GM21529 (cell line): ENCODE data around the gene GAGE12D.
"Not testable (repeated sequence)": the region's sequence is repeated elsewhere in the genome, so short reads cannot be mapped to it uniquely, and the experiment has no call there.

Source experiments
- ATAC-seq: cut with Tn5 transposase; IDR thresholded peaks from one replicate; pipeline ENCODE4 v1.9.1; 2021; ENCODE audit not compliant: unreplicated experiment

The GAGE12D gene

GRCh38 chrX:49541433-49541832, at the start of gene GAGE12D:
Gene GAGE12D, plus strand, starts transcription at chrX:49541733. Its CDS starts 1,155 bp downstream, at chrX:49542888.
- not testable (repeated sequence) for ATAC-seq

DNA sequence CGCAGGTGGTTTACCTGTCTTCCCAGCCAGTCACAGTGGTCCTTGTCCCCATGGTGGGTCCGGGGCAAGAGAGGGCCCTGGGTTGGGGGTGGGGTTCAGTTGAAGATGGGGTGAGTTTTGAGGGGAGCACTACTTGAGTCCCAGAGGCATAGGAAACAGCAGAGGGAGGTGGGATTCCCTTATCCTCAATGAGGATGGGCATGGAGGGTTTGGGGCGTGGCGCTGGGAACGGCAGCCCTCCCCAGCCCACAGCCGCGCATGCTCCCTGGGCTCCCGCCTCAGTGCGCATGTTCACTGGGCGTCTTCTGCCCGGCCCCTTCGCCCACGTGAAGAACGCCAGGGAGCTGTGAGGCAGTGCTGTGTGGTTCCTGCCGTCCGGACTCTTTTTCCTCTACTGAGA, 9.7 kb upstream of the GAGE12D start, which contains the start of gene GAGE12C:
Gene GAGE12C (plus strand): TSS at position 301 of the 400 bp plus-strand sequence. CDS start 1,155 bp downstream, outside the sequence.
- not testable (repeated sequence) for ATAC-seq

- ATAC-seq = not testable (repeated sequence)
Measured at GRCh38 chrX:49550989-49551388, 9.5 kb downstream of the GAGE12D start, which contains the start of gene GAGE12E. Gene GAGE12E, plus strand, starts transcription at chrX:49551289. Its CDS starts 1,155 bp downstream, at chrX:49552444.

DNA sequence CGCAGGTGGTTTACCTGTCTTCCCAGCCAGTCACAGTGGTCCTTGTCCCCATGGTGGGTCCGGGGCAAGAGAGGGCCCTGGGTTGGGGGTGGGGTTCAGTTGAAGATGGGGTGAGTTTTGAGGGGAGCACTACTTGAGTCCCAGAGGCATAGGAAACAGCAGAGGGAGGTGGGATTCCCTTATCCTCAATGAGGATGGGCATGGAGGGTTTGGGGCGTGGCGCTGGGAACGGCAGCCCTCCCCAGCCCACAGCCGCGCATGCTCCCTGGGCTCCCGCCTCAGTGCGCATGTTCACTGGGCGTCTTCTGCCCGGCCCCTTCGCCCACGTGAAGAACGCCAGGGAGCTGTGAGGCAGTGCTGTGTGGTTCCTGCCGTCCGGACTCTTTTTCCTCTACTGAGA, 19.0 kb downstream of the GAGE12D start, which contains the start of gene GAGE12F:
Gene GAGE12F (plus strand): TSS at position 301 of the 400 bp plus-strand sequence. CDS start 1,155 bp downstream, outside the sequence.
- ATAC-seq = not testable (repeated sequence)

GRCh38 chrX:49568728-49569127, 27.2 kb downstream of the GAGE12D start:
- not testable (repeated sequence) for ATAC-seq

DNA sequence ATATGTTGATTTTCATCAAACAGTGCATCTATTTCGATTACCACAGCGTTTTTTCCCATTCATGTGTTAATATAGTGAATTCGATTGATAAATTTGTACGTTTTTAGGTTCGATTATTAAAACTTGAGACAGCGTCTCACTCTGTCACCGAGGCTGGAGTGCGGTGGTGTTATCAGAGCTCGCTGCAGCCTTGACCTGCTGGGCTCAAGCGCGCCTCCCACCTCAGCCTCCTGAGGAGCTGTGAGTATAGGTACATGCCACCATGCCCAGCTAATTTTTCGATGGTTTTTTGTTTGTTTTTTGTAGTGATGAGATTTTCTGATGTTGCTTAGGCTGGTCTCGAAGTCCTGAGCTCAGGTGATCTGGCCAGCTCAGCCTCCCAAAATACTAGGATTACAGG, 27.6 kb downstream of the GAGE12D start:
- not testable (repeated sequence) for ATAC-seq

DNA sequence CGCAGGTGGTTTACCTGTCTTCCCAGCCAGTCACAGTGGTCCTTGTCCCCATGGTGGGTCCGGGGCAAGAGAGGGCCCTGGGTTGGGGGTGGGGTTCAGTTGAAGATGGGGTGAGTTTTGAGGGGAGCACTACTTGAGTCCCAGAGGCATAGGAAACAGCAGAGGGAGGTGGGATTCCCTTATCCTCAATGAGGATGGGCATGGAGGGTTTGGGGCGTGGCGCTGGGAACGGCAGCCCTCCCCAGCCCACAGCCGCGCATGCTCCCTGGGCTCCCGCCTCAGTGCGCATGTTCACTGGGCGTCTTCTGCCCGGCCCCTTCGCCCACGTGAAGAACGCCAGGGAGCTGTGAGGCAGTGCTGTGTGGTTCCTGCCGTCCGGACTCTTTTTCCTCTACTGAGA, 28.6 kb downstream of the GAGE12D start, which contains the start of gene GAGE12G:
Gene GAGE12G (plus strand): TSS at position 301 of the 400 bp plus-strand sequence. CDS start 1,155 bp downstream, outside the sequence.
- not testable (repeated sequence) for ATAC-seq

GRCh38 chrX:49579649-49580048, 38.1 kb downstream of the GAGE12D start, which contains the start of gene GAGE12H:
Gene GAGE12H, plus strand, starts transcription at chrX:49579949. Its CDS starts 1,155 bp downstream, at chrX:49581104.
- ATAC-seq = not testable (repeated sequence)

- ATAC-seq = not testable (repeated sequence)
Measured at GRCh38 chrX:49589196-49589595, 47.7 kb downstream of the GAGE12D start, which contains the start of gene GAGE2A. Gene GAGE2A, plus strand, starts transcription at chrX:49589496. Its CDS starts 1,155 bp downstream, at chrX:49590651.

- ATAC-seq = not testable (repeated sequence)
Measured at GRCh38 chrX:49589769-49590478, 48.4 kb downstream of the GAGE12D start.

- ATAC-seq = not testable (repeated sequence)
Measured at GRCh38 chrX:49590488-49590887, 49.0 kb downstream of the GAGE12D start.
